H1 (cell line): ENCODE results near the gene STEAP3. TPM values are rescaled to one million over a fixed set of nuclear protein-coding genes. Genes with fewer than 3 reads are reported as not detected.
A peak's percentile ranks its signal among the peaks of the same experiment; 100 is the strongest.

Experiments used
- CTCF ChIA-PET: fragments of 300-600 bp; sonication (Branson Sonifier 250); formaldehyde crosslinking; loops from one replicate; lab custom pipeline; 2021; ENCODE audit not compliant: partially characterized antibody; lab: Charles Lee
- POLR2A ChIA-PET: fragments of 300-600 bp; sonication (Branson Sonifier 250); formaldehyde crosslinking; loops from one replicate; lab custom pipeline; 2021; ENCODE audit warnings: inconsistent platforms; ENCODE audit not compliant: partially characterized antibody; lab: Charles Lee
- DNase-seq, 2 experiments: peaks; one replicate each; pipeline versions ENCODE4 v3.0.0 to v3.0.0-alpha.2; 2010 to 2022; ENCODE audit warnings: low spot score in 2 of 2, low read depth in 1 of 2, mixed read lengths in 1 of 2
- FAIRE-seq: peaks from 2 replicates; lab custom pipeline; 2011; peaks lifted over from hg19 to GRCh38; lab: Jason Lieb, UNC
- H2AFZ ChIP-seq: 2 replicates; pipeline ENCODE4 v1.8.1; 2012; ENCODE audit warnings: low read length, inconsistent platforms
- H2AK5ac ChIP-seq: 2 replicates; pipeline ENCODE4 v1.6.1; 2013; ENCODE audit warnings: low read depth, low read length
- H2BK120ac ChIP-seq: replicated peaks from 2 replicates; pipeline ENCODE3; 2013; ENCODE audit warnings: low read depth, low read length, inconsistent platforms
- H2BK12ac ChIP-seq: 2 replicates; pipeline ENCODE4 v1.6.1; 2013; ENCODE audit warnings: low read depth, low read length
- H2BK15ac ChIP-seq: 2 replicates; pipeline ENCODE4 v1.6.1; 2013; ENCODE audit warnings: low read length
- H2BK20ac ChIP-seq: 2 replicates; pipeline ENCODE4 v1.6.1; 2013; ENCODE audit warnings: low read length
- H2BK5ac ChIP-seq: 2 replicates; pipeline ENCODE4 v1.6.1; 2013; ENCODE audit warnings: low read depth, low read length
- H3K14ac ChIP-seq: 2 replicates; pipeline ENCODE4 v1.6.1; 2013; ENCODE audit warnings: inconsistent platforms; ENCODE audit not compliant: insufficient read length
- H3K18ac ChIP-seq: 2 replicates; pipeline ENCODE4 v1.6.1; 2013; ENCODE audit warnings: low read length; ENCODE audit errors: extremely low read depth
- H3K23ac ChIP-seq: 2 replicates; pipeline ENCODE4 v1.6.1; 2013; ENCODE audit warnings: inconsistent platforms; ENCODE audit not compliant: insufficient read length
- H3K23me2 ChIP-seq: 2 replicates; pipeline ENCODE4 v1.6.1; 2013; ENCODE audit warnings: low read depth, low read length
- H3K27ac ChIP-seq: 2 replicates; pipeline ENCODE4 v1.6.1; 2011; ENCODE audit warnings: low read depth, low read length, inconsistent platforms
- H3K27me3 ChIP-seq, 4 experiments: replicated peaks in 1 of 4; 1 replicate in 1 of 4; 2 replicates in 3 of 4; pipeline versions ENCODE4 v1.6.1 to v1.8.1; 2011 to 2013; ENCODE audit warnings: low read length in 3 of 4, mild to moderate bottlenecking in 3 of 4, inconsistent platforms in 2 of 4, mixed read lengths in 2 of 4, moderate library complexity in 1 of 4; ENCODE audit not compliant: control insufficient read depth in 3 of 4, insufficient read depth in 3 of 4; ENCODE audit errors: extremely low read depth in 1 of 4
- H3K36me3 ChIP-seq, 4 experiments: 2 replicates each; pipeline versions ENCODE4 v1.6.1 to v1.8.1; 2011 to 2013; ENCODE audit warnings: mild to moderate bottlenecking in 4 of 4, low read length in 3 of 4, moderate library complexity in 2 of 4, control low read depth in 1 of 4, inconsistent platforms in 1 of 4; ENCODE audit not compliant: insufficient read depth in 4 of 4, control insufficient read depth in 2 of 4
- H3K4ac ChIP-seq: replicated peaks from 2 replicates; pipeline ENCODE3; 2013; ENCODE audit warnings: low read length, low read depth, mixed read lengths, inconsistent platforms; ENCODE audit not compliant: insufficient read length
- H3K4me1 ChIP-seq, 4 experiments: replicated peaks in 1 of 4; 1 replicate in 1 of 4; 2 replicates in 3 of 4; pipeline versions ENCODE4 v1.6.1 to v1.8.1; 2011 to 2013; ENCODE audit warnings: low read length in 3 of 4, inconsistent platforms in 2 of 4, mixed read lengths in 1 of 4; ENCODE audit not compliant: insufficient read depth in 4 of 4, control insufficient read depth in 3 of 4
- H3K4me2 ChIP-seq, 2 experiments: 2 replicates each; pipeline versions ENCODE4 v1.6.1 to v1.8.1; 2011 to 2013; ENCODE audit warnings: low read depth in 2 of 2, low read length in 2 of 2, control low read depth in 1 of 2, inconsistent platforms in 1 of 2, mild to moderate bottlenecking in 1 of 2; ENCODE audit not compliant: insufficient read depth in 1 of 2
- H3K4me3 ChIP-seq, 4 experiments: fragments of 200-600, 300-600 bp in 1 of 4; sonication (generic), shearing (Covaris generic), sonication (Bioruptor Twin) in 1 of 4; 2 replicates each; pipeline versions ENCODE4 v1.5.1 to v1.8.1; 2011 to 2016; ENCODE audit warnings: low read length in 4 of 4, low read depth in 3 of 4, control low read depth in 2 of 4, inconsistent platforms in 2 of 4, mild to moderate bottlenecking in 2 of 4, mixed read lengths in 1 of 4, moderate library complexity in 1 of 4; ENCODE audit not compliant: insufficient read depth in 2 of 4; ENCODE audit errors: extremely low read depth in 1 of 4
- H3K56ac ChIP-seq: replicated peaks from 2 replicates; pipeline ENCODE3; 2013; ENCODE audit warnings: low read depth, mild to moderate bottlenecking, mixed read lengths, low read length, inconsistent platforms; ENCODE audit not compliant: insufficient read length
- H3K79me1 ChIP-seq: 2 replicates; pipeline ENCODE4 v1.6.1; 2013; ENCODE audit warnings: low read depth, low read length, control low read depth
- H3K79me2 ChIP-seq, 2 experiments: 2 replicates each; pipeline versions ENCODE4 v1.6.1 to v1.8.1; 2012 to 2013; ENCODE audit warnings: low read length in 2 of 2, mild to moderate bottlenecking in 2 of 2, inconsistent platforms in 1 of 2; ENCODE audit not compliant: insufficient read depth in 2 of 2, control insufficient read depth in 1 of 2
- H3K9ac ChIP-seq, 4 experiments: replicated peaks in 1 of 4; 1 replicate in 1 of 4; 2 replicates in 3 of 4; pipeline versions ENCODE4 v1.6.1 to v1.8.1; 2011 to 2013; ENCODE audit warnings: low read depth in 3 of 4, low read length in 3 of 4, control low read depth in 2 of 4, mild to moderate bottlenecking in 2 of 4, moderate library complexity in 2 of 4, inconsistent platforms in 1 of 4; ENCODE audit errors: extremely low read depth in 1 of 4
- H3K9me3 ChIP-seq, 2 experiments: 2 replicates each; pipeline versions ENCODE4 v1.6.1 to v1.8.1; 2012 to 2013; ENCODE audit warnings: mild to moderate bottlenecking in 2 of 2, moderate library complexity in 2 of 2, control low read depth in 1 of 2, inconsistent platforms in 1 of 2, low read depth in 1 of 2, low read length in 1 of 2, mixed read lengths in 1 of 2; ENCODE audit not compliant: insufficient read depth in 2 of 2
- H4K20me1 ChIP-seq, 2 experiments: replicated peaks in 1 of 2; 2 replicates each; pipeline versions ENCODE3 to v1.8.1; 2011 to 2013; ENCODE audit warnings: inconsistent platforms in 2 of 2, low read length in 2 of 2, mild to moderate bottlenecking in 1 of 2; ENCODE audit not compliant: insufficient read depth in 2 of 2, control insufficient read depth in 1 of 2
- H4K5ac ChIP-seq: 2 replicates; pipeline ENCODE4 v1.6.1; 2013; ENCODE audit warnings: low read length, low read depth, mixed read lengths, inconsistent platforms; ENCODE audit not compliant: insufficient read length
- H4K8ac ChIP-seq: 2 replicates; pipeline ENCODE4 v1.8.0; 2013; ENCODE audit warnings: mild to moderate bottlenecking, moderate library complexity, low read length, inconsistent platforms; ENCODE audit not compliant: insufficient read depth; ENCODE audit errors: extremely low read depth
- H4K91ac ChIP-seq: replicated peaks from 2 replicates; pipeline ENCODE3; 2013; ENCODE audit warnings: low read length, mixed read lengths, inconsistent platforms; ENCODE audit not compliant: insufficient read length
- ASH2L ChIP-seq: fragments of 200-600, 300-600 bp; sonication (generic); IDR thresholded peaks from one replicate; pipeline ENCODE4 v1.7.1; 2017; ENCODE audit warnings: low read length
- BCL11A ChIP-seq, 2 experiments: IDR thresholded peaks; one replicate each; pipeline ENCODE4 v1.6.1; 2011; ENCODE audit warnings: low read depth in 2 of 2, low read length in 2 of 2, mild to moderate bottlenecking in 2 of 2
- CHD1 ChIP-seq: IDR thresholded peaks from 2 replicates; pipeline ENCODE4 v1.6.1; 2012; ENCODE audit warnings: low read depth, low read length, improper control_type of control experiment
- CREB1 ChIP-seq: IDR thresholded peaks from 2 replicates; pipeline ENCODE4 v1.6.1; 2012; ENCODE audit warnings: inconsistent platforms
- EGR1 ChIP-seq: IDR thresholded peaks from 2 replicates; pipeline ENCODE4 v1.6.1; 2011; ENCODE audit warnings: low read depth, low read length, borderline replicate concordance
- FOSL1 ChIP-seq: IDR thresholded peaks from 2 replicates; pipeline ENCODE4 v1.6.1; 2011; ENCODE audit warnings: mild to moderate bottlenecking, low read depth, low read length, moderate library complexity; ENCODE audit not compliant: insufficient read depth
- JUN ChIP-seq: IDR thresholded peaks from 2 replicates; pipeline ENCODE4 v1.6.1; 2011; ENCODE audit warnings: low read depth, mild to moderate bottlenecking, improper control_type of control experiment, low read length
- KDM4A ChIP-seq: IDR thresholded peaks from one replicate; pipeline ENCODE4 v1.7.1; 2012; ENCODE audit warnings: low read depth, mild to moderate bottlenecking, moderate library complexity, low read length, inconsistent platforms; ENCODE audit not compliant: severe bottlenecking
- PHF8 ChIP-seq: fragments of 200-600 bp; sonication (generic); conservative IDR thresholded peaks from 2 replicates; pipeline ENCODE4 v1.7.1; 2012; ENCODE audit warnings: low read depth, mild to moderate bottlenecking, inconsistent platforms, low read length, moderate library complexity
- POLR2A ChIP-seq, 2 experiments: IDR thresholded peaks; 1 replicate in 1 of 2; 2 replicates in 1 of 2; pipeline ENCODE4 v1.6.1; 2011; ENCODE audit warnings: low read depth in 2 of 2, low read length in 2 of 2, mild to moderate bottlenecking in 2 of 2; ENCODE audit errors: control extremely low read depth in 1 of 2
- RFX5 ChIP-seq: IDR thresholded peaks from 2 replicates; pipeline ENCODE4 v1.6.1; 2011; ENCODE audit warnings: low read depth, low read length, improper control_type of control experiment, borderline replicate concordance
- RXRA ChIP-seq: IDR thresholded peaks from 2 replicates; pipeline ENCODE4 v1.6.1; 2011; ENCODE audit warnings: low read depth, mild to moderate bottlenecking, low read length, moderate library complexity; ENCODE audit not compliant: insufficient read depth
- SAP30 ChIP-seq: fragments of 300-600 bp; sonication (generic); IDR thresholded peaks from 2 replicates; pipeline ENCODE4 v1.7.1; 2012; ENCODE audit warnings: low read length, moderate library complexity, mild to moderate bottlenecking, inconsistent platforms; ENCODE audit not compliant: insufficient read depth, insufficient replicate concordance
- SP4 ChIP-seq: IDR thresholded peaks from 2 replicates; pipeline ENCODE4 v1.6.1; 2012; ENCODE audit warnings: low read length, inconsistent platforms
- SRF ChIP-seq: IDR thresholded peaks from 2 replicates; pipeline ENCODE4 v1.6.1; 2011; ENCODE audit warnings: mild to moderate bottlenecking, low read depth, low read length, moderate library complexity
- WGBS, 2 experiments: shearing (Covaris generic) in 1 of 2; methylation state at CpG; one replicate each; pipeline versions ENCODE4 v1.1.6 to v1.1.7; 2013 to 2015; ENCODE audit warnings: low lambda C conversion rate in 2 of 2, mixed read lengths in 2 of 2, inconsistent platforms in 1 of 2, low coverage in 1 of 2, missing lambda C conversion rate in 1 of 2; ENCODE audit not compliant: insufficient replicate concordance in 2 of 2, insufficient coverage in 1 of 2, insufficient read length in 1 of 2; ENCODE audit errors: extremely low coverage in 1 of 2, missing lambda C conversion rate in 1 of 2; 5-methylcytosine and 5-hydroxymethylcytosine counted together
- polyA plus RNA-seq, 7 experiments: library from polyadenylated mRNA; depleted of rRNA in 3 of 7; stranded (reverse) in 5 of 7; unstranded in 2 of 7; fragments of >200 nt in 5 of 7; fragments of 200-250 nt in 2 of 7; gene quantifications; 1 replicate in 5 of 7; 2 replicates in 1 of 7; 4 replicates in 1 of 7; pipeline versions ENCODE4 v1.2.1 to v1.2.3, GENCODE V29; 2011 to 2013; ENCODE audit warnings: missing spikeins in 2 of 7, mixed read lengths in 2 of 7
- total RNA-seq: library from RNA; stranded (reverse); fragmentation: NEBNext Ultra II Directional; extraction: Animal tissue kit (Norgen Biotek cat#: 25700); gene quantifications from 2 replicates; pipeline ENCODE4 v1.2.1, GENCODE V29; 2021

Gene STEAP3
- total and polyA plus RNA-seq, 2 of the 8 experiments (the other 6 are each of a cell fraction or from before 2014, with no cell fraction given), result 21.7 to 27.9 TPM

GRCh38 chr2:119179202-119179601, 44.4 kb upstream of the STEAP3 start:
- no peak overlapping the region for H3K56ac ChIP-seq
- H4K8ac ChIP-seq, result no peak overlapping the region
- no peak overlapping the region for H3K27ac ChIP-seq
- ChIA-PET POLR2A (interaction anchor here (1.2 kb wide), 1 partner anchor 14 kb away, joined by 3 read pairs; no protein-coding TSS in a partner anchor), CTCF (interaction anchor here (0.7 to 1.6 kb wide), 7 partner anchors 14 to 297 kb away, joined by 3 to 4 read pairs (median 3); no protein-coding TSS in a partner anchor)
- no peak overlapping the region for H3K14ac ChIP-seq
- no peak overlapping the region for H2BK120ac ChIP-seq
- FAIRE-seq (no peak), DNase-seq (no peak)
- no peak overlapping the region for H3K4me2 ChIP-seq
- H3K27me3 ChIP-seq, result no peaks in the 10 kb centered on the region
- H4K91ac ChIP-seq, result no peak overlapping the region
- H2BK20ac ChIP-seq, result 0 out of 2 replicates have a peak overlapping the region, but pooled peaks have one; percentile 32
- no peak overlapping the region for H3K18ac ChIP-seq
- no peaks in the 10 kb centered on the region for H4K20me1 ChIP-seq
- no peaks in the 10 kb centered on the region for H3K79me2 ChIP-seq
- H2BK5ac ChIP-seq, result no peak overlapping the region
- TF ChIP-seq EGR1, result no peak
- TF ChIP-seq KDM4A, result no peak
- no peak for TF ChIP-seq ASH2L
- no peak for TF ChIP-seq RFX5
- no peak for TF ChIP-seq SP4
- TF ChIP-seq POLR2A (IDR thresholded peaks at IDR 0.05; ENCODE audit: control extremely low read depth in 1 of 2, low read depth in 2 of 2, low read length in 2 of 2), result no peak
- TF ChIP-seq BCL11A (IDR thresholded peaks at IDR 0.05; ENCODE audit: low read depth in 2 of 2, low read length in 2 of 2), result no peak
- TF ChIP-seq SRF, result no peak
- TF ChIP-seq FOSL1, result no peak
- no peak for TF ChIP-seq RXRA
- TF ChIP-seq SAP30, result no peak
- no peak for TF ChIP-seq PHF8
- no peak for TF ChIP-seq CHD1
- no peak for TF ChIP-seq JUN
- no peak for TF ChIP-seq CREB1
- H3K36me3 ChIP-seq, result no peaks in the 10 kb centered on the region
- no peaks in the 10 kb centered on the region for H3K79me1 ChIP-seq
- no peaks in the 10 kb centered on the region; a peak in 1 of 4 replicates for H3K9me3 ChIP-seq
- no peak overlapping the region for H2BK12ac ChIP-seq
- H4K5ac ChIP-seq, result no peak overlapping the region
- WGBS, 2 experiments, result 93% methylated on average over 2 of the region's 2 CpGs; no CpG with 5 or more reads in 1 of the 2 experiments
- no peak overlapping the region for H3K4me3 ChIP-seq
- H3K4me1 ChIP-seq, result no peaks in the 10 kb centered on the region; a peak in 1 of 7 replicates
- no peak overlapping the region for H3K23ac ChIP-seq
- no peak overlapping the region for H2AK5ac ChIP-seq
- no peaks in the 10 kb centered on the region for H3K23me2 ChIP-seq
- H2BK15ac ChIP-seq, result no peak overlapping the region
- H3K4ac ChIP-seq, result no peak overlapping the region
- no peak overlapping the region for H3K9ac ChIP-seq
- no peak overlapping the region for H2AFZ ChIP-seq
